SK-N-MC (cell line): ENCODE measurements around the gene SEC22B.
"Not testable (repeated sequence)": the region's sequence is repeated elsewhere in the genome, so short reads cannot be mapped to it uniquely, and the experiment has no call there.

Experiments
- EZH2 ChIP-seq: fragments of 200-600 bp; sonication (generic); IDR thresholded peaks from one replicate; pipeline ENCODE4 v1.6.1; 2017; ENCODE audit warnings: antibody characterized with exemption
- POLR2AphosphoS5 ChIP-seq: IDR thresholded peaks from 2 replicates; pipeline ENCODE4 v1.6.1; 2012; ENCODE audit warnings: mild to moderate bottlenecking, low read depth, low read length, borderline replicate concordance

- TF ChIP-seq POLR2AphosphoS5, EZH2: not testable (repeated sequence)
Observed at GRCh38 chr1:120144626-120145025, 31.7 kb downstream of the SEC22B start.
